SHP77 (cell line): ENCODE measurements around the gene ELAVL4.
"Not testable (repeated sequence)": the region's sequence is repeated elsewhere in the genome, so short reads cannot be mapped to it uniquely, and the experiment has no call there.

Experiments used
- DNase-seq, 2 experiments: peaks; one replicate each; lab custom pipeline; 2025; lab: John Stamatoyannopoulos, UW

ELAVL4 gene

DNA sequence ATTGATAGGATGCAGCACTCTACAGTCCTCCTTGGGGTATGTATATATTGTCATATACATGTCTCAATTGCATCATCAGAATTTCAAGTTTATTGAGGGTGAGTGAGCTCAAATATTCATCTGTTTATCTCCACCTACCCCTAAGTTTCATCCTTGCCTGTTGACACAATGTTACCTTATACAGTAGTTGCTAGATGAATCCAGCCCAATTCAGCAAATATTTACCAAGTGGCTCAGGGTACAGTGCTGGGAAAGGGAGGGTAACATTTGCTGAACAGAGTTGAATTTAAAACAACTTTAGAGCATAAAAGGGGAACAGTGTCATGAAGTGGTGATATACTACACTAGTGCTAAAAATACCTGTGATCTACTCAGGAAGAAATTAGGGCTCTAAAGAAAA lies 14.4 kb downstream of the ELAVL4 start:
- peak in 1 of 2 experiments; percentile 22 for DNase-seq

DNA sequence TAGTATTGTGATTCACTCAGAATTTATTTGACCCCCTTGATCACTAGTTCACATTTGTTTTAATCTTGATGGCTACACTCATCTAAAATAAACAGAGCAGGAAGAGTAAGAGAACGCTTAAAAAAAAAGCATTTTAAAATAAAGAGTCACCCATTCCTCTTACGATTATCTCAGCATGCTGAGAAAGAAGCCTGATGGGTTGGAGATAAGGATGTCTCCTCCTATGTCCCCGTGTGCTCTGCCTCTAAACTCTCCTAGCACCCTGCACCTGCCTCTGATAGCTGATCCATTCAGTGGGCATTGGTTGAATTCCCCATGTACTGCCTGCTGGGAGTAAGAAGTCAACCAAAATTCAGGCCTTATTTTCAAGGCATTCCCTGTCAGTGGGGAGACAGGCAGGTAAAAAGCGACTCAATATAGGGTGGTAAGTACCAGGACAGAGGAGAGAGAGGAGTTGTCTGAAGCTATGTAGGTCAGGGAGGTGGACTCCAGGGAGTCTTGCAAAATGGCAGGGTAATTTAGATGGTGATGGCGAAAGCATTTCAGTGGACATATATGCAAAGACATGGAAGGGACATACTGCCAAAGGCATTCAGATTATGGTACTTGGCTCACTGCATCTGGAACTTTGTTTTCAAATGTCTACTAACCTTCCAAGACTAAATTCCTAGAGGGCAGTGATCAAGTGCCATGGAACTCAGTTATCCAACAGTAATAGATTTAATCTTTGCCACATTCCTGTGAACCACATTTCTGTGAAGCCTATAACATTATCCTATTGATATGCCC lies 18.4 kb downstream of the ELAVL4 start:
- DNase-seq = no peak

DNA sequence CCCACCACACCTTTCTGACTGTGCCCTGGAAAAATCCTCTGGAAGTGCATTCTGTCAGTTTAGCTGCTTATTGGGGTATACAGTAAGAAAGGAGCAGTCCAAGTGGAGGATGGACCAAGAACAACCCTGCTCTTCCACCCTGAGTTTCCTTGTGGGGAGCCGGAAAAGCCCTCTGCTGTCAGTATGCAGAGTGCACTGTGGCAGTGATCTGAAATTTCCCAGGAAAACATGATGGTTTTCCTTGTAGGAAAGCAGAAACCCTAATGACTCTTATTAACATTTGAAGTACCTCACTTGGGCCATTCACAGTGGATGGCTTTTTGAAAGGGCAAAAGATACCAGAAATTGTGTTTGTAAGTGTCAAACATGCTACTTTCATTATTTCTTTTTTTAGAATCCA lies 20.5 kb downstream of the ELAVL4 start:
- DNase-seq = no peak

DNA sequence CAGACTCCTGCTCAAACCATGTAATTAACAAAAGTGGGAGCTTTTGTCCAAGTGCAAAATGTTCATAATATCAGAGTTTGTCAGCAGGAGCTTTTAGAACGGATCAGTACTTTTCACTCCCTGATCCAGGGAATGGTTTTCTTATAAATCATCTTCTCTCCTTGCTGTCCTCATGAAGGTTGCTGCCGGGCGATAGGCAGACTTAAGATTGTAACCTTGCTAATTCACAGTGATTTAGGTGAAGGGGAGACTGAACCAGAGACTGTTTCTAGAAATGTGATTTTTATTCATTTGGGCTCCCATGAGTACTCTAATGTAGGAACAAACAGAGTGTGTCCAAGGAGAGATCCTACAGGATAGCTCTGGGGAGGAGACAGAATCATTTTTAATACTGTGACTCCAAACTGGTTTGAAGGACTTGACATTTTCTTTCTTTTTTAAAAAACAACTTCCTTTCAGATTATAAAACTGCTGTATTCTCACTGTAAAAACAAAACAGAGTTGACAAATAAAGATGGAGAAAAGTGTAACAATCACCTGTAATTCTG lies 23.7 kb downstream of the ELAVL4 start:
- DNase-seq = no peak

DNA sequence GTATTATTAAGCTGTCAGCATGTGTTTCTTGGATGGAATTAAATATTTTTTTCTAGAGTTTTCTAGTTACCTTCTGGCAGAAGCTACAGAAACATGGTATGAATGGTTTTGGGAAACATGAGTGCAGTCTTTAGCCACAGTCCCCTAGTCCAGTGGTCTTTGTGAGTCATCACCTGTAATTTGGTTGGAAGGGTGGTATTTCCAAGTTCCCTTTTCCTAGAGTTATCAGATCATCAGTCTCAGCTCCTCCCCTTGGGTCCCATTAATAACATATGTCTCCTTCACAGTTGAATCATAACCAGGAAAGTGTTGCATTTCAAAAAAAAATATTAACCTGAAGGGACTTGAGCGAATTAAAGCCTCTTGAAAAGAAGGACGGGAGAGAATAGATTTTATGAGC lies 27.0 kb downstream of the ELAVL4 start:
- DNase-seq = no peak

DNA sequence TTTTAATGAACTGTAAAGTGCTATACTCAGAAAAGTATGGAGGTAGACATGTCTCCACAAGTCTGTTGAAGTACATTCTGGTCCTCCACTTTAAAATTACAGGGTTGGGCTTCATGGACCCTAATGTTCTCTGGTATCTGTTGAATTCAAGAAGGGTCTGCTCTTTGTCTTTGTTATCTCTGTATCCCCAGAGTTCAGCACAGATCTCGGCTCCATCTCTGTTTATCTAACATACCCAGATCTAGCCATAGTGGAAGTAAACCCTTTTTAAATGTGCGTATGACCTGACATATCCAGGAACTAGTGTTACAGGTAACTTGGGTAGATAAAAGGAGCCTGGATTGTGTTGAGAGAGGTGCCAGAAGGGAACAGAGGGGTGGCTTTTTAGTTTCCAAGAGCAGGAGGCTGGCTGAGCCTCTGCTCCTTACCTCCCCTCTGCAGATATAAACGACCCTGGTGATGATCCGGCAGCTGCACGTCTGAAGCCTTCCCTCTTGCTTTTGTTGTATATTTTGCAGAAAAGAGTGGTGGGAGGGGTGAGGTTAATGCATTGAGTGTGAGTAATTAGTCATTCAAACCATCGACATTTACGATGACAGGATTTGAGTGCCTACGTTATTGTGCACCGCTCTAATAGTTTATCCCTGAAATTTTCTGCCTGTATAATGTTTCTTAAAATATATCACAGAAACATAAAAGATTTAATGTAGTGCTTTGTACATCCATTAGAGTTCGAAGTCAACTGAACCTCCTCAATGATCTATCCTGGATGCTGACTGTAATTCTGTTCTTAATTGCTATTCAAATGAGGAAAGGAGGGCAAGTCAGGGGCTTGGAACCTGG lies 30.8 kb downstream of the ELAVL4 start:
- DNase-seq = no peak

DNA sequence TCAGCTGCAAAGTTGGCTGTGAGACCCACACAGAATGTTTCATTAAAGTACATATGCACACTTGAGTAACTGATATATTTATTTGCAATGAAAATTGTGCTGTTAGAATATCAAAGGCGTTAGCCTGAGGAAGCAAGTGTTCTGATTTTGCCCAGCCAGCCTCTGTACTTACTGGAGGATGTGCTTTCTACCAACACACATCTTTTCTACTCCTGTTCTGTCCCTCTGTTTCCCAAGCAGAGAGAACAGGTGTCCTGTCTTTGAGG lies 31.4 kb downstream of the ELAVL4 start:
- no peak for DNase-seq

DNA sequence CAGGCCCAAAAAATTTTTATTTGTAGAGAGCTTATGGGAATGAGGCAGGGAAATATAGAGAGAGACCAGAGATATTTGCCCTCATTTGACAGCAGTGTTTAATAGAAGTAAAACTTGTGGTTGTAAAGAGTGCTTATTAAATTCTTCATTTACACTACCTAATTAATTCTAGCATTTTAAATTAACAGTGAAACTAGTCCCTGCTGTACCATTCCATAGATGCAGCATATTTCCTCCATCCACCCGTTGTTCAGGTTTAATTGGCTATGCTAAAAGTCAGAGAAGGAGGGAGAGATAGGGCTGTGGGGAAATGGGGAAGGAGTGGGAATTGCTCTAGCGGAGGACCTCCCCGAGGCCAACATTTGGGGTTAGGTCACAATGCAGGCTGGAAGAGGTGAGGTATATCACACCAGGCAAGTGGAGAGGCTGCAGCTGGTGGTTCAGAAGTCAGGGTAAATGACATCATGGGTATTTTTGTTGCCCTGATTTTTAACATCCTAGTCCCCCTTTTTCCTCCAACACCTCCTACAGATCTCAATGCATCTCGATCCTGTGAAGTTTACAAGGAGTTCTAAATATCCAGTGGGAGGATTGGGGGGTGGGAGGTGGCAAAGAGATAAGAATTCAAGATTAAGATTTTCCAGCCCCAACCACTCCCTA lies 38.6 kb downstream of the ELAVL4 start:
- no peak for DNase-seq

DNA sequence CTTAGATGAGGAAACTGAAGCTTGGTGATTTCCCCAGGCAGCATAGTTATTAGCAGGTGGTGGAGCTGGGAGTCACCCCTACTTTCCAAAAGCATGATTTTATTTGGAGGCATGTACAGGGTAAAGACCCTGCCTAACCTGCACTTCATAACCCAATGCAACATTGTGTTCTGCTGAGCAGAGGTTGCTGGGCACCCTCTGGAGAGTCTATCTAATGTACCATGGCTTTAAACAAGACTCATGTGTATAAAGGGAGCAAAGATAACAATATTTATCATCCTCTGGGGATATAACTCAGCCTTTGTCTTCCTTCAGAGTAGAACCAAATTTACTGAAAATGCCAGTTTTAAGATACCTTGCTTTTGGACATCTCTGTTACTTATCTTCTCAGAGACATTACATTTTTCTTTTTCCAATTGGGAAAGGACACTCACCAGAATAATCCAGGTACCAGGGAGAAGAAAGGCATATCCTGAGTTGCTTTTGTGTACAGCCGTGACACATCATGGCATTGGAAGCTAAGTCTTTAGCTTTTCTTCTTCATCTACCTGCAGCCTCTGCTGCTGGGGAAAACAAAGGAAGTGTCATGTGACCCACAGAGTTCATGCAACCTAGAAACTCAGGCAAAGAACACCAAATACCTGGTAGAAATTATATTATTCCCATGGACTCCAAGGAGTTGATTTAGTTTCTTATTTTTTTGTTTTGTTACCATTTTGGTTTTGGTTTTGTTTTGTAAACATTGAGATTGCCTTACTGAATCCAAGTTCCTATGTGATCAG lies 39.6 kb downstream of the ELAVL4 start:
- DNase-seq = no peak

DNA sequence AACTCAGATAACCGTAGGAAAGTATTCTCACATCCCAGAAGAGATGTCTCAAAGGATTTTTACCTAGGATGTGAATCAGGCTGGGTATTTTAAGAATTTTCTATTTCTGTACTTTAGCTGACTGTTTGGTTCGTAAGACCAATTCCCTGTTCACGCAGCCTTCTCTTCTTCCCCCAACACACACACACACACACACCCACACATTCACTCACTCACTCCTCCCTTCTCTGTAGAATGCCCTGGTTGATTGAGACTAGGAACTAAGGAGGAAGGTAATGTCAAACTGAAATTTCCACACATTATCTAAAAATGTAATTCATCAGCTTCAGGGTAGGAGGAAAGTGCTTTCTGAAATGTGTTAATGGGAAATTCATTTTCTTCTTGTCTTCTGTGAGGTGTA lies 43.5 kb downstream of the ELAVL4 start:
- DNase-seq = no peak

DNA sequence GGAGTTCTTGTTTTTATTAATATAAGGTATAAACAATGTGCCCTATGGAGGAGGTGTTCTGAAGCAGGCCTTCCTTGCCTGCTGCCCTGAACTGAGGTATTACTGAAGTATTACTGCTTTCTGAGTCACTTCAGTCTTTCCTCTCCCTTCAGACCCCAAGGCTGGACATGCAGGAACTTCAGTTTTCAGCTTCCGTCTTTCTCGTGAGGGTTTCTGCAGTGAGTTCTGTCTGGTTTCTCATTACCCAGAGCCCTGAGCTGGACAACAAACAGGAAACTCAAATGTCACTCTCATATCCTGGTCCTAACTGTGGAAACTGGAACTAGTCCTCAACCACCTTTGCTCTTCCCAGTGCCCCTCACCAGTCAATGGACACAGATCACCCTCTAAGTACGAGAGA lies 46.8 kb downstream of the ELAVL4 start:
- no peak for DNase-seq

DNA sequence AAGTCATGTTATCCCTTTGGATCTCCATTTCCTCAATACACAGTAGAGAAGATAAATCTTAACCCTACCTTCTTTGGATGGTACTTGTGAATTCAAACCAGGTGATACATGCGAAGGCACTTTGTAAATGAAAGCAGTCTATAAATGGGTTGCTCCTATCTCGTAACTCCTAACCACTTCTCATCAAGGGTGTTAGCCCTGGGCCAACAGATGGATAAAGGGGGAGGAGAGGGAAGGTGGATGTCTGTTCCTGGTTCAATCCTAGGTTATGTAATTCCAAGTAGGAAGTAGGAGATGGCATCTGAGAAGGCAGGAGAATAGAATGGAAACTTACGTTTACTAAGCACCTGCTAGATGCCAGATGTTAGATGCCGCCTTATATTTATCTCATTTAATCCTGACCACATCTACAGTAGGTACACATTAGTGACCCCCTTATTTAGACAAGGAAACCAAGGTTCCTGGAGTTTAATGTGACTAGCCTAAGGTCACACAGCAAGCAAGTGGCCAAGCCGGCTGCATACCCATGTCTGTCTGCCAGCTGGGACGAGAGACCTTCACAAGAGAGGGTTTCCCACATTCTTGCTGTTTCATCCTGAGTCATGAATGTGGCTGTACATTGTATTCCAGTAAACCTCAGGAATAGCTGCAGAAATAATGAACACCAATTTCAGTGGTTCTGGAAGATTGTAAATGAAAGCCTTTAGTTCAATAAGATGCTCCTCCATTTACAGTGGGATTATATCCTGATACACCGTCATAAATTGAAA lies 47.7 kb downstream of the ELAVL4 start:
- DNase-seq = no peak

DNA sequence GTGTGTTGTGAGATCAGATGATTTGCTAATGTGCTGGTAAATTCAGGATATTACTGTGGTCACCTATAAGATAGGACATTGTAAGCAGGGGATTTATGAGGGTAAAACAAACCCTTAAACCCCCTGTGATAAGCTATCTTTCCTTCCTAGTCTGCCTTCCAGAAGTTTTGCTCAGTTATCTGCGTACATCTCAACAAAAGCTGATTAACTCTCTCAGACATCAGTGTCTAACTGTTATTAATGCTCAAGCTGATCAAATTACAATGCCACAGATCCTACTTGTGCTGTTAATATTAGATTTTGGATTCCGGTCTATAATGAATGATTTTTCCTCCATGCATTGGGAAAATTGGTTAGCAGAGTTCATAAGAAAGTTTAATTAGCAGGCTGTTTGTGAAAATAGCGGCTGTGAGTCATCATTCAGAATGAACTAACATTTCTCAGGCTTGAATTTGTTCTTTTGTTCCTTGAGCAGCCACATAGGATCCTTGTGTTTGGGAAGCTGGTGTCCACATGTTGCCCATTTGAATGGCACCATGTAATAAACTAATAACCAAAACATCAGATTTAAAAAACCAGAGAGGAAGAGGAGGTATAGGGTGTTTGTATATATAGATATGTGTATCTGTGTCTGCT lies 48.7 kb downstream of the ELAVL4 start:
- no peak for DNase-seq

DNA sequence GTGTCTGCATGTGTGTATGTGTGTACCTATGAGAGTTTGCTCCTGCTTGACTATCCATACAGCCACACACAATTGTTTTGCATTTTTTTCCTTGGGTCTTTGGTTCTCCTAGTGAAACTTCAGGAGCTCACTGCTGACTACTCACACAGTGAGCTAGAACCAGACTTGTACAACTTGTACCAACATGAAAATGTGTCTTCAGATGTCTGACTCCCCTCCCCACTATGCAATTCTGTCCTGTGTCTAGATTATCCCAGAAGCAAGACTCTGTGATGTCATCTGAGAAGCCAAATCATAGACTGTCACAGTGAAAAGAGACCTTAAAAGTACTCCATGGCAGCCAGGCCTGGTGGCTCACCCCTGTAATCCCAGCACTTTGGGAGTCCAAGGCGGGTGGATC lies 49.7 kb downstream of the ELAVL4 start:
- no peak for DNase-seq

DNA sequence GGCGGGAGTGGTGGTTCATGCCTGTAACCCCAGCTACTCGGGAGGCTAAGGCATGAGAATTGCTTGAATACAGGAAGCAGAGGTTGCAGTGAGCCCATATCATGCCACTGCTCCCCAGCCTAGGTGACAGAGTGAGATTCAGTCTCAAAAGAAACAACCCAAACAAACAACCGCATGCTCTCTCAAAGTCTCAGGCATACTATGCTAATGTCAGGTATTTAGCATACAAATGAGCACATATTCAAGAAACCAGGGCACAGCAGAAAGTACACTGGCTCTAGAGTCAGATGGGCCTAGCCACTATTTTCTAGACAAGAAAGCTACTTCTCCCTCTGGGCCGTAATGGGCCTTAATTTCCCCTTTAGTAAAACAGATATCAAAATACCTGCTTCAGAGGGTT lies 55.0 kb downstream of the ELAVL4 start:
- DNase-seq = no peak

DNA sequence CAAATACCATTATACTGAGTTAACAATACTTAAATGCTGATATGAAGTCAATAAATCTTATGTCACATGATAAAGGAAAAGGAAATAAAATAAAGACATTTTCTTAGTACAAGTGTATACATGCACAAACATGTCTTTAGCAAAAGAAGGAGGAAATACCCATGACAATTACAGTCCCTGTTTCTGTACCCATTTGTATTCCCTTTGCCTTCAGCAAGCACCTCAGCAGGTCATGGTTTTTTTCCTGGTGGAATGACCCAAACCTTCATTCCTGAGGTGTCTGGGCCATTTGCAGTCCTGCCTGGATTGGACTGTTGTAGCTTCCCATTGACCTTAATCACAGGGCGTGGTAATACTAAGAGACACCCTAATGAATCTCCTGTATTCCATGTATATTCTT lies 57.6 kb downstream of the ELAVL4 start:
- not testable (repeated sequence) for DNase-seq

DNA sequence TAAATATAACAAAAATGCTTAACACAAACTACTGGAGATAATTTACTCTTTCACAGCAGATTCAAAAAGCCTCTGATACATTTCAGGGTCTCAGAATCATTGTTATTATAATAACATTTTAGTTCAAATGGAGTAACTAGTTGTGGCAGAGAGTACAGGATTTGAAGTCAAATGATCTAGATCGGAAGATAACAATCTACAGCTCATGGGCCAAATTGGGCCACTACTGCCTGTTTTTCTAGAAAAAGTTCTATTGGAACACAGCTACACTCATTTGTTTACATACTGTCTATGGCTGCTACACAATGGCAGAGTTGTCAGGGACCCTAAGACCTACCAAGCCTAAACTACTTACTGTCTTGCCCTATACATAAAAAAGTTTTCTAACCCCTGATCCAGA lies 63.6 kb downstream of the ELAVL4 start:
- no peak for DNase-seq

DNA sequence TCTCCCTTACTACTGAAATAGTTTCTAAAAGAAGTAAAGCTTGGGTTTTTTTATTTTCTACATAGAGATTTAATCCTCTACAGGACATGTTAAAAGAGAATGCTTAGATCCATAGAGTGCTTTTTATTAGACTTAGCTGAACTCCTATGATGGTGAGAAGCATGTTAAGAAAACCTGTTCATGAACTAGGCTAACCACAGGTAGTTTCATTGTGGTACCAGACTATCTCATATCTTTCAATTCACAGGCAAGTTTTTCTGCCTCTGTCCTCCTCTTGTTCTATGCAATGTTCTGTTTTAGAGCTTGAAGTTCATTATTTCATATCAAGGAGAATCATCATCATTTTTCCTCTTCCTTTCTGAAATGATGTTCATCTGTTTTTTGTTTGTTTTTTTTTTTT lies 65.4 kb downstream of the ELAVL4 start:
- DNase-seq = no peak

DNA sequence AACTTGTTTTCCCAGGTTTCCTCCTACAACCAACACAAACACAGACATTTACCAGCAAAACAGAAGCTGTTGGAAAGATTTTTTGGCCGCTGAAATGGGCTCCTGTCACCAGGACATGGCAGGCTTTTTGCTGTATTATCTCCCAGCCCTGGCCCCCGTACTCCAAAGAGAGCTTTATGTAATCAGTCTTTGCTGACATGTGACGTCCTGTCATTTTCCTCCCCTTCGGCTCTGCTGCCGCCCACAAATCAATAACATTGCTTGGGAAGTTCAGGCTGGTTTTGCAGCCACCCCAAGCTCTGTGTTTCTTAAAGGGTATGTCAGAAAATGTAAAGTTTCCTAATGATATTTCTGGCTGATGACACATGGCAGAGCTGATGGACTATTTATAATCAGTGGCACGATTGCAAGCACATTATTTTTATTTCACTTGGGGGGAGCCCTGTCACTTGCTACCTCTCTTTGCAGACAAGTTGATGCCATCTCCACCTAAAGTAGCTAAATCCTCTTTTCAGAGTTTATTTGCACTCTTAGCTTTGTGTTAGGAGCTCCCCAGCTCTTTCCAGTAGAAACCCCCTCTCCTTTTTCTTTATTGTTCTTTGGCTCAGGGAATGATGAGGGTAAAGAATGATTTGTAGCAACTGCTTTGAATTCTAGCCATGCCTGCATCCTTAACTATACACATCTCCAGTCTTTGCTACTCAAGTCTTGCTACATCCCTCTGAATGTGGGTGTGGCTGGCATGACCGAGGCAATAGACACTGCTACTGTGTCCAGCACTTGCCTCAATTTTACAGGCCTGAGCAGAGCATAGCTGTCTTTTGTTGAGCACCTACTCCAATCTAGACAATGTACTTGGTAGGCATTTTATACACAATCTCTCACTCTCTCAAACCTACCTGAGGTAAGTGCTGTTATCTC lies 67.3 kb downstream of the ELAVL4 start:
- no peak for DNase-seq

DNA sequence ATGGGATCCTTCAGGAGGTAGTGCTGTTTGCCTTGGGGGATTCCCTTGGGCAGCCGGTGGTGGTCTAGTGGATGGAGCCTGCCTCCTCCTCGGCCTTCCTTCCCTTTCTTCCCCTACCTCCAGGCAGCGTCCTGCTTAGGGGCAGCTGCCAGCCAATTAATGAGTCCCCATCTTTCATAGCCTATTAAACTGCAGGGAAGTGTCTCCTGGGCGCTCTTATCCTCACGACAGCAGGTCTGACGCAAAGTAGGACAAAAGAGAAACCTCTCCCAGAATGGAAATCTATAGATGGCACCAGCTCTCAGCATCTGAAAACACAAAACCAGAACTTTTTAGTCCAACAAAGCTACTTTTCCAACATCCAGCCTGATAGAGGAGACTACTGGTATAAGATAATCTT lies 69.3 kb downstream of the ELAVL4 start:
- no peak for DNase-seq
